IMR-90 (cell line): ENCODE measurements around the gene ST8SIA6. TPM values are rescaled to one million over a fixed set of nuclear protein-coding genes. Genes with fewer than 3 reads are reported as not detected.

Experiments
- ATAC-seq: fragments of 200-7000 bp; cut with Tn5 transposase; 2 replicates; pipeline ENCODE4 v1.9.1; 2020; ENCODE audit warnings: low read depth, mild to moderate bottlenecking, moderate library complexity
- BruUV-seq: library from RNA; stranded (reverse); fragments of 400-500 nt; replicated peaks from 2 replicates; lab custom pipeline; 2021; lab: Mats Ljungman, UMichigan
- CTCF ChIA-PET: fragments of 300-600 bp; formaldehyde crosslinking; extraction: SDS; loops from one replicate; lab custom pipeline; 2021; ENCODE audit warnings: antibody characterized with exemption; lab: Yijun Ruan, JAX
- POLR2A ChIA-PET: fragments of 300-600 bp; sonication (Branson Sonifier 250); formaldehyde crosslinking; loops from one replicate; lab custom pipeline; 2022; ENCODE audit warnings: antibody characterized with exemption; ENCODE audit not compliant: unreplicated experiment; lab: Charles Lee
- DNase-seq: peaks from one replicate; pipeline ENCODE4 v3.0.0; 2013
- H2AFZ ChIP-seq: replicated peaks from 2 replicates; pipeline ENCODE3; 2013; ENCODE audit warnings: low read length, mild to moderate bottlenecking; ENCODE audit not compliant: poor library complexity
- H2AK5ac ChIP-seq: 2 replicates; pipeline ENCODE4 v1.6.1; 2013; ENCODE audit warnings: low read depth, low read length, inconsistent platforms
- H2AK9ac ChIP-seq: replicated peaks from 2 replicates; pipeline ENCODE3; 2013; ENCODE audit warnings: mild to moderate bottlenecking, low read depth, low read length, moderate library complexity; ENCODE audit not compliant: poor library complexity
- H2BK120ac ChIP-seq: 2 replicates; pipeline ENCODE4 v1.6.1; 2013; ENCODE audit warnings: low read depth, low read length, inconsistent platforms
- H2BK15ac ChIP-seq: 3 replicates; pipeline ENCODE4 v1.6.1; 2013; ENCODE audit warnings: low read depth, low read length, inconsistent platforms
- H2BK20ac ChIP-seq: 2 replicates; pipeline ENCODE4 v1.6.1; 2013; ENCODE audit warnings: low read depth, mild to moderate bottlenecking, inconsistent platforms, low read length, moderate library complexity
- H2BK5ac ChIP-seq: 2 replicates; pipeline ENCODE4 v1.6.1; 2013; ENCODE audit warnings: mild to moderate bottlenecking, low read depth, low read length, inconsistent platforms; ENCODE audit not compliant: poor library complexity, severe bottlenecking
- H3K14ac ChIP-seq: replicated peaks from 2 replicates; pipeline ENCODE4 v1.6.1; 2013; ENCODE audit warnings: low read depth, low read length, inconsistent platforms
- H3K18ac ChIP-seq: 2 replicates; pipeline ENCODE4 v1.6.1; 2013; ENCODE audit warnings: low read depth, low read length, control low read depth
- H3K23ac ChIP-seq: 2 replicates; pipeline ENCODE4 v1.6.1; 2013; ENCODE audit warnings: low read depth, low read length, inconsistent platforms
- H3K27ac ChIP-seq: 2 replicates; pipeline ENCODE4 v1.5.1; 2013; ENCODE audit warnings: mild to moderate bottlenecking, control low read depth, low read length; ENCODE audit not compliant: insufficient read depth
- H3K27me3 ChIP-seq: 2 replicates; pipeline ENCODE4 v1.6.1; 2013; ENCODE audit warnings: low read length; ENCODE audit not compliant: control insufficient read depth, insufficient read depth
- H3K36me3 ChIP-seq: 2 replicates; pipeline ENCODE4 v1.6.1; 2013; ENCODE audit warnings: low read length, mixed read lengths; ENCODE audit not compliant: control insufficient read depth, insufficient read depth
- H3K4ac ChIP-seq: 2 replicates; pipeline ENCODE4 v1.6.1; 2013; ENCODE audit warnings: low read depth, low read length, inconsistent platforms
- H3K4me1 ChIP-seq: 2 replicates; pipeline ENCODE4 v1.6.1; 2013; ENCODE audit warnings: low read length, mixed read lengths; ENCODE audit not compliant: control insufficient read depth, insufficient read depth
- H3K4me2 ChIP-seq: 2 replicates; pipeline ENCODE4 v1.6.1; 2013; ENCODE audit warnings: low read depth, mild to moderate bottlenecking, control low read depth, low read length, moderate library complexity
- H3K4me3 ChIP-seq: 2 replicates; pipeline ENCODE4 v1.5.1; 2013; ENCODE audit warnings: low read depth, mild to moderate bottlenecking, control low read depth, low read length, moderate library complexity; ENCODE audit not compliant: insufficient read depth
- H3K56ac ChIP-seq: 2 replicates; pipeline ENCODE4 v1.6.1; 2013; ENCODE audit warnings: low read length, inconsistent platforms; ENCODE audit not compliant: insufficient read depth; ENCODE audit errors: extremely low read depth
- H3K79me1 ChIP-seq, 2 experiments: 2 replicates each; pipeline ENCODE4 v1.6.1; 2013; ENCODE audit warnings: low read length in 2 of 2, inconsistent platforms in 1 of 2, low read depth in 1 of 2
- H3K9ac ChIP-seq: 2 replicates; pipeline ENCODE4 v1.6.1; 2013; ENCODE audit warnings: low read depth, low read length, control low read depth
- H3K9me1 ChIP-seq: 2 replicates; pipeline ENCODE4 v1.6.1; 2013; ENCODE audit warnings: low read length, inconsistent platforms; ENCODE audit not compliant: insufficient read depth
- H3K9me3 ChIP-seq: 2 replicates; pipeline ENCODE4 v1.6.1; 2013; ENCODE audit warnings: low read length; ENCODE audit not compliant: control insufficient read depth, insufficient read depth
- H4K20me1 ChIP-seq: 2 replicates; pipeline ENCODE4 v1.6.1; 2013; ENCODE audit warnings: low read length, inconsistent platforms; ENCODE audit not compliant: insufficient read depth
- H4K5ac ChIP-seq: 2 replicates; pipeline ENCODE4 v1.6.1; 2013; ENCODE audit warnings: mild to moderate bottlenecking, low read depth, low read length, control low read depth
- H4K8ac ChIP-seq, 2 experiments: 2 replicates each; pipeline ENCODE4 v1.6.1; 2013; ENCODE audit warnings: low read depth in 2 of 2, low read length in 2 of 2, control low read depth in 1 of 2, inconsistent platforms in 1 of 2
- H4K91ac ChIP-seq: 2 replicates; pipeline ENCODE4 v1.6.1; 2013; ENCODE audit warnings: low read depth, low read length, inconsistent platforms; ENCODE audit not compliant: insufficient read depth
- BHLHE40 ChIP-seq: fragments of 150-350 bp; IDR thresholded peaks from 2 replicates; pipeline ENCODE4 v1.6.1; 2016; ENCODE audit warnings: mild to moderate bottlenecking, low read depth, low read length
- CEBPB ChIP-seq: IDR thresholded peaks from 2 replicates; pipeline ENCODE4 v1.6.1; 2012; ENCODE audit warnings: low read depth, low read length, improper control_type of control experiment
- ELK1 ChIP-seq: fragments of 150-350 bp; IDR thresholded peaks from 2 replicates; pipeline ENCODE4 v1.6.1; 2016; ENCODE audit warnings: low read depth, mild to moderate bottlenecking, low read length, moderate library complexity, borderline replicate concordance
- FOS ChIP-seq: fragments of 150-350 bp; IDR thresholded peaks from 2 replicates; pipeline ENCODE4 v1.6.1; 2016; ENCODE audit warnings: low read depth, low read length
- MAFK ChIP-seq: IDR thresholded peaks from 2 replicates; pipeline ENCODE4 v1.6.1; 2012; ENCODE audit warnings: low read depth, low read length, improper control_type of control experiment
- MAZ ChIP-seq: IDR thresholded peaks from 2 replicates; pipeline ENCODE4 v1.6.1; 2012; ENCODE audit warnings: low read depth, mild to moderate bottlenecking, low read length, improper control_type of control experiment, moderate library complexity, borderline replicate concordance
- MXI1 ChIP-seq: IDR thresholded peaks from 2 replicates; pipeline ENCODE4 v1.6.1; 2012; ENCODE audit warnings: low read depth, mild to moderate bottlenecking, low read length, moderate library complexity, borderline replicate concordance
- NFE2L2 ChIP-seq: fragments of 150-350 bp; IDR thresholded peaks from 2 replicates; pipeline ENCODE4 v1.6.1; 2016; ENCODE audit warnings: low read depth, mild to moderate bottlenecking, low read length
- RCOR1 ChIP-seq: IDR thresholded peaks from 2 replicates; pipeline ENCODE4 v1.6.1; 2012; ENCODE audit warnings: mild to moderate bottlenecking, low read length, improper control_type of control experiment; ENCODE audit not compliant: insufficient replicate concordance
- RFX5 ChIP-seq: IDR thresholded peaks from 2 replicates; pipeline ENCODE4 v1.8.0; 2012; ENCODE audit warnings: low read depth, mild to moderate bottlenecking, low read length, moderate library complexity
- USF2 ChIP-seq: fragments of 150-350 bp; IDR thresholded peaks from 2 replicates; pipeline ENCODE4 v1.6.1; 2017; ENCODE audit warnings: mild to moderate bottlenecking, antibody characterized with exemption, low read length, low read depth
- WGBS, 2 experiments: methylation state at CpG; one replicate each; pipeline versions ENCODE4 v1.1.5 to v1.1.7; 2013; ENCODE audit warnings: missing lambda C conversion rate in 2 of 2; ENCODE audit not compliant: insufficient read length in 1 of 2; ENCODE audit errors: extremely low coverage in 2 of 2; 5-methylcytosine and 5-hydroxymethylcytosine counted together
- dilution Hi-C: fragments of 300-500 bp; cut with HindIII; formaldehyde crosslinking; loops from one replicate; pipeline ENCODE4 v1.14.3; 2018; ENCODE audit warnings: low sequenced_read_pairs; ENCODE audit not compliant: unreplicated experiment
- in situ Hi-C: fragments of 300-500 bp; cut with MboI; formaldehyde crosslinking; loops from 3 replicates; pipeline ENCODE4 v1.14.3; 2019; ENCODE audit warnings: low sequenced_read_pairs, inconsistent platforms, mixed read lengths
- intact Hi-C: fragments of 100-400 bp; cut with micrococcal nuclease; formaldehyde crosslinking; loops from 2 replicates; pipeline ENCODE4 v1.10.0; 2022
- polyA plus RNA-seq, 3 experiments: library from polyadenylated mRNA; depleted of rRNA; stranded (reverse); fragments of >200 nt; gene quantifications; 2 replicates each; pipeline ENCODE4 v1.2.3, GENCODE V29; 2012; ENCODE audit warnings: low replicate concordance in 1 of 3
- total RNA-seq: library from RNA; depleted of rRNA; stranded (reverse); fragments of >200 nt; gene quantifications from 2 replicates; pipeline ENCODE4 v1.2.3, GENCODE V29; 2012

Gene ST8SIA6
- total and polyA plus RNA-seq, 2 of the 4 experiments (the other 2 are of a cell fraction): 0.10 to 0.18 TPM

GRCh38 chr10:17427666-17428350 lies 26.6 kb downstream of the ST8SIA6 start:
- Histone ChIP-seq H3K56ac (no peak overlapping the region), H3K4me1 (peaks cover 2% of the 10 kb centered on the region; the same call in 1 of the 2 replicates), H2BK20ac (no peak overlapping the region), H3K18ac (no peak overlapping the region), H2AFZ (no peak overlapping the region), H3K27ac (no peak overlapping the region), H3K4ac (no peak overlapping the region), H3K9me3 (no peaks in the 10 kb centered on the region), H3K4me3 (no peak overlapping the region), H3K14ac (no peak overlapping the region), H2AK5ac (no peak overlapping the region), H2BK120ac (no peak overlapping the region), H4K8ac (no peak overlapping the region), H3K9ac (no peak overlapping the region), H2BK5ac (no peak overlapping the region), H2AK9ac (no peak overlapping the region), H2BK15ac (no peak overlapping the region), H4K20me1 (no peaks in the 10 kb centered on the region), H3K4me2 (no peak overlapping the region), H3K79me1 (no peaks in the 10 kb centered on the region), H4K91ac (no peak overlapping the region), H3K23ac (no peak overlapping the region), H4K5ac (no peak overlapping the region), H3K9me1 (no peaks in the 10 kb centered on the region), H3K27me3 (peaks cover 20% of the 10 kb centered on the region), H3K36me3 (no peaks in the 10 kb centered on the region)
- WGBS, 2 experiments: 80% methylated on average over 2 of the region's 6 CpGs; no CpG with 5 or more reads in 1 of the 2 experiments
- BruUV-seq: no TSS peak
- ChIA-PET CTCF (no interaction called here), POLR2A (no interaction called here)
- no peak for DNase-seq
- dilution Hi-C loops: no loop called here
- intact Hi-C loops: loop anchor here (10.0 kb wide), 1 partner anchor 153 kb away; no protein-coding TSS in a partner anchor
- TF ChIP-seq BHLHE40: no peak
- TF ChIP-seq RFX5: no peak
- TF ChIP-seq ELK1: no peak
- no peak for TF ChIP-seq FOS
- no peak for TF ChIP-seq NFE2L2
- TF ChIP-seq USF2: no peak
- TF ChIP-seq MAFK: no peak
- TF ChIP-seq RCOR1: no peak
- TF ChIP-seq CEBPB: no peak
- no peak for TF ChIP-seq MAZ
- no peak for TF ChIP-seq MXI1
- no peak for ATAC-seq
- in situ Hi-C loops: loop anchor here (5.0 kb wide), 1 partner anchor 601 kb away; no protein-coding TSS in a partner anchor
